Astrocyte (in vitro differentiated cells and primary cell): ENCODE data around the gene UHRF2. TPM values are rescaled to one million over a fixed set of nuclear protein-coding genes. Genes with fewer than 3 reads are reported as not detected.

Source experiments
- DNase-seq: peaks from one replicate; pipeline ENCODE4 v3.0.0-alpha.2; 2010; ENCODE audit warnings: low read depth
- FAIRE-seq: peaks from 2 replicates; lab custom pipeline; 2011; peaks lifted over from hg19 to GRCh38; lab: Jason Lieb, UNC
- H2AFZ ChIP-seq: 2 replicates; pipeline ENCODE4 v1.6.0; 2012; ENCODE audit warnings: low read depth, low read length, inconsistent platforms
- H3K27ac ChIP-seq: 2 replicates; pipeline ENCODE4 v1.5.1; 2011; ENCODE audit warnings: low read depth, low read length, inconsistent platforms
- H3K27me3 ChIP-seq: 2 replicates; pipeline ENCODE4 v1.6.0; 2011; ENCODE audit warnings: low read length, inconsistent platforms; ENCODE audit not compliant: insufficient read depth
- H3K36me3 ChIP-seq: 2 replicates; pipeline ENCODE4 v1.5.1; 2011; ENCODE audit warnings: low read length, inconsistent platforms; ENCODE audit not compliant: insufficient read depth
- H3K4me1 ChIP-seq: 2 replicates; pipeline ENCODE4 v1.5.1; 2011; ENCODE audit warnings: low read length, inconsistent platforms; ENCODE audit not compliant: insufficient read depth
- H3K4me2 ChIP-seq: 2 replicates; pipeline ENCODE4 v1.6.0; 2012; ENCODE audit warnings: low read length, inconsistent platforms
- H3K4me3 ChIP-seq: 2 replicates; pipeline ENCODE4 v1.5.1; 2011; ENCODE audit warnings: low read depth, mild to moderate bottlenecking, low read length, inconsistent platforms; ENCODE audit not compliant: insufficient read depth
- H3K79me2 ChIP-seq: 2 replicates; pipeline ENCODE4 v1.6.0; 2012; ENCODE audit warnings: mild to moderate bottlenecking, low read length, inconsistent platforms; ENCODE audit not compliant: insufficient read depth
- H3K9ac ChIP-seq: 2 replicates; pipeline ENCODE4 v1.6.0; 2012; ENCODE audit warnings: mild to moderate bottlenecking, low read length, inconsistent platforms
- H3K9me3 ChIP-seq: 2 replicates; pipeline ENCODE4 v1.5.1; 2012; ENCODE audit warnings: low read depth, mild to moderate bottlenecking, low read length, inconsistent platforms; ENCODE audit not compliant: insufficient read depth
- H4K20me1 ChIP-seq: 2 replicates; pipeline ENCODE4 v1.6.0; 2012; ENCODE audit warnings: low read length, inconsistent platforms; ENCODE audit not compliant: insufficient read depth
- H3K27ac Mint-ChIP-seq: one replicate; pipeline ENCODE4 v1.8.0; 2021; ENCODE audit warnings: mild to moderate bottlenecking, mixed read lengths; ENCODE audit not compliant: unreplicated experiment
- H3K27me3 Mint-ChIP-seq: one replicate; pipeline ENCODE4 v1.8.0; 2021; ENCODE audit warnings: low read depth, mixed read lengths; ENCODE audit not compliant: unreplicated experiment
- H3K36me3 Mint-ChIP-seq: one replicate; pipeline ENCODE4 v1.8.0; 2021; ENCODE audit warnings: low read depth, mixed read lengths; ENCODE audit not compliant: unreplicated experiment
- H3K4me1 Mint-ChIP-seq: one replicate; pipeline ENCODE4 v1.8.0; 2021; ENCODE audit warnings: low read depth, mixed read lengths; ENCODE audit not compliant: unreplicated experiment
- H3K4me3 Mint-ChIP-seq: one replicate; pipeline ENCODE4 v1.8.0; 2021; ENCODE audit warnings: mild to moderate bottlenecking, moderate library complexity, mixed read lengths; ENCODE audit not compliant: unreplicated experiment
- H3K9me3 Mint-ChIP-seq: one replicate; pipeline ENCODE4 v1.8.0; 2021; ENCODE audit warnings: mild to moderate bottlenecking, mixed read lengths; ENCODE audit not compliant: unreplicated experiment
- EZH2 ChIP-seq: IDR thresholded peaks from 2 replicates; pipeline ENCODE4 v1.6.1; 2012; ENCODE audit warnings: mild to moderate bottlenecking, low read length, inconsistent platforms; ENCODE audit not compliant: insufficient read depth
- total RNA-seq: library from RNA; stranded (reverse); gene quantifications from 2 replicates; pipeline ENCODE4 v1.2.1, GENCODE V29; 2021
- TF ChIP-seq, protein P1 (sequence below): IDR thresholded peaks from 2 replicates; pipeline ENCODE4 v1.5.1; 2011; ENCODE audit warnings: low read depth, mild to moderate bottlenecking, inconsistent platforms, low read length, moderate library complexity; ENCODE audit not compliant: insufficient read depth

Gene UHRF2
- total RNA-seq, 1 donor from 2014 or later = 37.4 TPM

DNA sequence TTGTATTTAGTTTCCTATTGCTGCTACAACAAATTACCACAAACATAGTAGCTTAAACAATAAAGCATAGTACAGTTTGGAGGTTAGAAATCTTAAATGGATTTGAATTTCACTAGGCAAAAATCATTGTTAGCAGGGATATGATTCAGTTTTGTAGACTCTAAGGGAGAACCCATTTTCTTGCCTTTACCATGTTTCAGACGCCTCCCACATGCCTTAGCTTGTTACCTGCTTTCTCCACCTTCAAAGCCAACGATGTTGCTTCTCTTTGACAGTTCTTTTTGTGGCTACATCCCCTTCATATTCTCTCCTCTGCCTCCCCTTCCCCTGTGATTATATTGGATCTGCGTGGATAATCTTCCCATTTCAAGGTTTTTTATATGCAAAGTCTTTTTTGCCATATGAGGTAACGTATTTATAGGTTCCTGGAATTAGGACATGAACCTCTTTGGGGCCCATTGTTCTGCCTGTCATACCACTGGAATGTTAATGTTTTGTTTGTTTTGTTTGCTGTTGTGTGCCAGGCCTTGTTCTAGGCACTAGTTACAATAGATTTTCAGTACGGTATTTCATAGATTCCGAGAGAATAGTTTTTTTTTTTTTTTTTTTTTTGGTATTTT lies 54.1 kb downstream of the UHRF2 start:
- no peak for FAIRE-seq
- peaks cover 8% of the 10 kb centered on the region for H3K4me1 Mint-ChIP-seq
- TF ChIP-seq, protein P1, sequence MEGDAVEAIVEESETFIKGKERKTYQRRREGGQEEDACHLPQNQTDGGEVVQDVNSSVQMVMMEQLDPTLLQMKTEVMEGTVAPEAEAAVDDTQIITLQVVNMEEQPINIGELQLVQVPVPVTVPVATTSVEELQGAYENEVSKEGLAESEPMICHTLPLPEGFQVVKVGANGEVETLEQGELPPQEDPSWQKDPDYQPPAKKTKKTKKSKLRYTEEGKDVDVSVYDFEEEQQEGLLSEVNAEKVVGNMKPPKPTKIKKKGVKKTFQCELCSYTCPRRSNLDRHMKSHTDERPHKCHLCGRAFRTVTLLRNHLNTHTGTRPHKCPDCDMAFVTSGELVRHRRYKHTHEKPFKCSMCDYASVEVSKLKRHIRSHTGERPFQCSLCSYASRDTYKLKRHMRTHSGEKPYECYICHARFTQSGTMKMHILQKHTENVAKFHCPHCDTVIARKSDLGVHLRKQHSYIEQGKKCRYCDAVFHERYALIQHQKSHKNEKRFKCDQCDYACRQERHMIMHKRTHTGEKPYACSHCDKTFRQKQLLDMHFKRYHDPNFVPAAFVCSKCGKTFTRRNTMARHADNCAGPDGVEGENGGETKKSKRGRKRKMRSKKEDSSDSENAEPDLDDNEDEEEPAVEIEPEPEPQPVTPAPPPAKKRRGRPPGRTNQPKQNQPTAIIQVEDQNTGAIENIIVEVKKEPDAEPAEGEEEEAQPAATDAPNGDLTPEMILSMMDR = no peak
- TF ChIP-seq EZH2 = no peak

GRCh38 chr9:6471231-6471850 lies 58.3 kb downstream of the UHRF2 start:
- H3K27ac Mint-ChIP-seq = peak overlapping the region; percentile 18
- Histone ChIP-seq H3K36me3 (no peaks in the 10 kb centered on the region), H3K27me3 (no peaks in the 10 kb centered on the region), H3K79me2 (peaks cover 70% of the 10 kb centered on the region), H3K4me1 (no peaks in the 10 kb centered on the region), H2AFZ (no peak overlapping the region), H3K4me3 (no peak overlapping the region), H3K9ac (no peak overlapping the region), H4K20me1 (peaks cover 8% of the 10 kb centered on the region), H3K9me3 (no peaks in the 10 kb centered on the region), H3K27ac (no peak overlapping the region), H3K4me2 (no peak overlapping the region)
- FAIRE-seq = no peak
- no peaks in the 10 kb centered on the region for H3K36me3 Mint-ChIP-seq
- no peak for DNase-seq
- TF ChIP-seq, protein P1 = no peak
- TF ChIP-seq EZH2 = no peak
- H3K27me3 Mint-ChIP-seq = no peaks in the 10 kb centered on the region
- H3K9me3 Mint-ChIP-seq = no peaks in the 10 kb centered on the region
- no peak overlapping the region for H3K4me3 Mint-ChIP-seq
- H3K4me1 Mint-ChIP-seq = peaks cover 10% of the 10 kb centered on the region

More for the DNA sequence above, 54.1 kb downstream of the UHRF2 start:
- Histone ChIP-seq H3K4me2 (no peak overlapping the region), H3K27me3 (no peaks in the 10 kb centered on the region), H3K4me1 (no peaks in the 10 kb centered on the region), H3K79me2 (peaks cover 88% of the 10 kb centered on the region), H3K36me3 (peaks cover 4% of the 10 kb centered on the region), H2AFZ (no peak overlapping the region), H3K9ac (no peak overlapping the region), H3K9me3 (no peaks in the 10 kb centered on the region), H3K27ac (no peak overlapping the region), H4K20me1 (peaks cover 10% of the 10 kb centered on the region), H3K4me3 (no peak overlapping the region)
- Mint-ChIP-seq H3K27me3 (no peaks in the 10 kb centered on the region), H3K27ac (no peak overlapping the region), H3K4me3 (no peak overlapping the region), H3K36me3 (peaks cover 5% of the 10 kb centered on the region), H3K9me3 (no peaks in the 10 kb centered on the region)
- no peak for DNase-seq

- no peaks in the 10 kb centered on the region for H3K27me3 ChIP-seq
- peaks cover 6% of the 10 kb centered on the region for H3K36me3 ChIP-seq
- no peaks in the 10 kb centered on the region for H3K9me3 Mint-ChIP-seq
- no peak overlapping the region for H2AFZ ChIP-seq
- H3K9ac ChIP-seq = no peak overlapping the region
- H3K27ac Mint-ChIP-seq = no peak overlapping the region
- no peaks in the 10 kb centered on the region for H3K9me3 ChIP-seq
- H3K27me3 Mint-ChIP-seq = no peaks in the 10 kb centered on the region
- H3K4me3 Mint-ChIP-seq = no peak overlapping the region
- peaks cover 4% of the 10 kb centered on the region for H4K20me1 ChIP-seq
- H3K36me3 Mint-ChIP-seq = no peaks in the 10 kb centered on the region
- peaks cover 10% of the 10 kb centered on the region for H3K4me1 Mint-ChIP-seq
- peaks cover 52% of the 10 kb centered on the region for H3K79me2 ChIP-seq
- H3K4me1 ChIP-seq = no peaks in the 10 kb centered on the region
- no peak for FAIRE-seq
- TF ChIP-seq, protein P1 = no peak
- TF ChIP-seq EZH2 = no peak
- no peak overlapping the region for H3K4me3 ChIP-seq
- no peak overlapping the region for H3K4me2 ChIP-seq
- DNase-seq = no peak
- H3K27ac ChIP-seq = no peak overlapping the region
These were observed 60.2 kb downstream of the UHRF2 start for GRCh38 chr9:6473151-6473550.
